ENCODE measurements around the gene GH1.
"Not testable (repeated sequence)": the region's sequence is repeated elsewhere in the genome, so short reads cannot be mapped to it uniquely, and the experiment has no call there.

The GH1 gene

GRCh38 chr17:63871646-63872365, 46.8 kb downstream of the GH1 start:
- not testable (repeated sequence) for H3K4me3 ChIP-seq (ENCODE audit: control insufficient read depth, low read depth, low read length); DNase-seq (ENCODE audit: low read depth)

GRCh38 chr17:63870292-63870665, 48.4 kb downstream of the GH1 start:
- not testable (repeated sequence) for DNase-seq (ENCODE audit: low read depth); H3K4me3 ChIP-seq (ENCODE audit: control insufficient read depth, low read depth, low read length)

GRCh38 chr17:63869491-63870291, 48.9 kb downstream of the GH1 start:
- not testable (repeated sequence) for H3K4me3 ChIP-seq (ENCODE audit: control insufficient read depth, low read depth, low read length); DNase-seq (ENCODE audit: low read depth)
- peak; percentile 4 for TF ChIP-seq CTCF (IDR thresholded peaks at IDR 0.05; ENCODE audit: control insufficient read depth, insufficient read depth, low read depth, low read length, missing control alignments)

Data from AG09309 (cell line).